K562 (cell line): ENCODE data around the gene TTC39C. TPM values are rescaled to one million over a fixed set of nuclear protein-coding genes. Genes with fewer than 3 reads are reported as not detected.

ENCODE experiments used
- ATAC-seq: fragments of 200-7000 bp; cut with Tn5 transposase; 3 replicates; pipeline ENCODE4 v1.9.1; 2020; ENCODE audit warnings: moderate library complexity
- BruUV-seq: library from RNA; stranded (reverse); fragments of 400-500 nt; replicated peaks from 2 replicates; lab custom pipeline; 2021; lab: Mats Ljungman, UMichigan
- CTCF ChIA-PET: fragments of 300-600 bp; formaldehyde crosslinking; extraction: SDS; loops from one replicate; lab custom pipeline; 2021; ENCODE audit warnings: low intra/inter-chr PET ratio; lab: Yijun Ruan, JAX
- POLR2A ChIA-PET: fragments of 300-600, 350-650 bp; sonication (Branson Sonifier 250); formaldehyde crosslinking; extraction: SDS; loops from one replicate; lab custom pipeline; 2021; ENCODE audit warnings: antibody characterized with exemption, inconsistent platforms; lab: Yijun Ruan, JAX
- DNase-seq, 4 experiments: peaks; one replicate each; pipeline versions ENCODE4 v3.0.0 to v3.0.0-alpha.2; 2011 to 2018; ENCODE audit warnings: low spot score in 3 of 4, mixed read lengths in 3 of 4; ENCODE audit errors: extremely low read depth in 1 of 4
- FAIRE-seq: peaks from 2 replicates; lab custom pipeline; 2011; peaks lifted over from hg19 to GRCh38; lab: Jason Lieb, UNC
- H2AFZ ChIP-seq: 2 replicates; pipeline ENCODE4 v1.6.0; 2011; ENCODE audit warnings: low read depth, low read length, control low read depth, inconsistent platforms
- H3K27ac ChIP-seq: fragments of 200-600 bp; 3 replicates; pipeline ENCODE4 v1.8.0; 2011; ENCODE audit warnings: low read depth, mild to moderate bottlenecking, control low read depth, inconsistent platforms, low read length, moderate library complexity, mixed read lengths; ENCODE audit errors: extremely low read depth
- H3K27me3 ChIP-seq, 2 experiments: fragments of 300-600 bp in 1 of 2; 2 replicates in 1 of 2; 3 replicates in 1 of 2; pipeline versions ENCODE4 v1.6.0 to v1.8.0; 2011; ENCODE audit warnings: inconsistent platforms in 2 of 2, low read length in 2 of 2, mild to moderate bottlenecking in 1 of 2, mixed read lengths in 1 of 2, moderate library complexity in 1 of 2; ENCODE audit not compliant: control insufficient read depth in 2 of 2, insufficient read depth in 2 of 2
- H3K36me3 ChIP-seq: fragments of 300-600 bp; 3 replicates; pipeline ENCODE4 v1.8.0; 2011; ENCODE audit warnings: mild to moderate bottlenecking, low read length, inconsistent platforms; ENCODE audit not compliant: control insufficient read depth, insufficient read depth
- H3K4me1 ChIP-seq, 2 experiments: fragments of 200-600 bp in 1 of 2; replicated peaks in 1 of 2; 2 replicates in 1 of 2; 3 replicates in 1 of 2; pipeline versions ENCODE4 v1.5.1 to v1.8.0; 2011; ENCODE audit warnings: inconsistent platforms in 2 of 2, low read length in 2 of 2, mild to moderate bottlenecking in 1 of 2, mixed read lengths in 1 of 2, moderate library complexity in 1 of 2; ENCODE audit not compliant: control insufficient read depth in 2 of 2, insufficient read depth in 2 of 2
- H3K4me2 ChIP-seq: 2 replicates; pipeline ENCODE4 v1.6.1; 2011; ENCODE audit warnings: low read length, control low read depth, inconsistent platforms, mixed read lengths; ENCODE audit not compliant: insufficient read depth
- H3K4me3 ChIP-seq: fragments of 200-600 bp; sonication (generic), shearing (Covaris generic); 2 replicates; pipeline ENCODE4 v1.5.1; 2016; ENCODE audit warnings: control low read depth, inconsistent platforms
- H3K79me2 ChIP-seq: fragments of 200-600 bp; 3 replicates; pipeline ENCODE4 v1.8.0; 2011; ENCODE audit warnings: low read length, inconsistent platforms; ENCODE audit not compliant: control insufficient read depth, insufficient read depth
- H3K9ac ChIP-seq, 2 experiments: 2 replicates each; pipeline versions ENCODE4 v1.6.0 to v1.6.1; 2011; ENCODE audit warnings: low read depth in 2 of 2, low read length in 2 of 2, control low read depth in 1 of 2, inconsistent platforms in 1 of 2, mild to moderate bottlenecking in 1 of 2, mixed read lengths in 1 of 2; ENCODE audit not compliant: insufficient read depth in 1 of 2
- H3K9me1 ChIP-seq: one replicate; pipeline ENCODE4 v1.6.0; 2011; ENCODE audit warnings: inconsistent platforms, mild to moderate bottlenecking, low read length, moderate library complexity; ENCODE audit not compliant: control insufficient read depth, insufficient read depth
- H3K9me3 ChIP-seq: replicated peaks from 2 replicates; pipeline ENCODE4 v1.5.1; 2011; ENCODE audit warnings: low read depth, low read length, inconsistent platforms; ENCODE audit not compliant: control insufficient read depth, insufficient read depth
- H4K20me1 ChIP-seq: replicated peaks from 2 replicates; pipeline ENCODE4 v1.6.1; 2011; ENCODE audit warnings: low read length, inconsistent platforms, mixed read lengths; ENCODE audit not compliant: control insufficient read depth, insufficient read depth
- HDAC2 ChIP-seq: fragments of 450-650 bp; IDR thresholded peaks from 2 replicates; pipeline ENCODE4 v1.6.1; 2016; ENCODE audit warnings: mild to moderate bottlenecking
- HEY1 ChIP-seq: fragments of 250-450 bp; sonication (Bioruptor Pico); IDR thresholded peaks from 2 replicates; pipeline ENCODE4 v1.5.0; 2020; ENCODE audit warnings: mild to moderate bottlenecking, moderate library complexity, borderline replicate concordance
- POLR3G ChIP-seq: IDR thresholded peaks from 2 replicates; pipeline ENCODE4 v1.6.1; 2011; ENCODE audit not compliant: insufficient read length, insufficient replicate concordance; ENCODE audit errors: extremely low read depth
- SMARCC2 ChIP-seq: fragments of 450-650 bp; IDR thresholded peaks from 2 replicates; pipeline ENCODE4 v1.6.1; 2017; ENCODE audit warnings: antibody characterized with exemption, moderate library complexity, mild to moderate bottlenecking, low read depth
- ZNF561 ChIP-seq: fragments of 450-650 bp; formaldehyde crosslinking; conservative IDR thresholded peaks from 2 replicates; pipeline ENCODE4 v1.4.0; 2020; ENCODE audit warnings: mild to moderate bottlenecking, moderate library complexity
- WGBS: fragments of 100-300 bp; shearing (Covaris generic); methylation state at CpG from one replicate; pipeline ENCODE4 v1.1.6; 2016; ENCODE audit warnings: low coverage, mixed read lengths; ENCODE audit not compliant: insufficient coverage; ENCODE audit errors: missing lambda C conversion rate; 5-methylcytosine and 5-hydroxymethylcytosine counted together
- in situ Hi-C: fragments of 300-500 bp; cut with MboI; formaldehyde crosslinking; loops from 4 replicates; pipeline ENCODE4 v1.15.0; 2018; ENCODE audit warnings: inconsistent platforms, mixed read lengths
- intact Hi-C: fragments of 100-400 bp; cut with micrococcal nuclease; formaldehyde crosslinking; loops from 2 replicates; pipeline ENCODE4 v1.14.2; 2022
- polyA plus RNA-seq, 8 experiments: library from polyadenylated mRNA; depleted of rRNA in 4 of 8; stranded (reverse) in 5 of 8; unstranded in 3 of 8; fragments of >200 nt; fragmentation: Nextera tagmentation in 2 of 8; fragmentation: Illumina TruSeq in 1 of 8; extraction: Ambion mirVana in 2 of 8; extraction: Trizol in 1 of 8; gene quantifications; 2 replicates each; pipeline versions ENCODE4 v1.2.1 to v1.2.3, GENCODE V29; 2011 to 2014; ENCODE audit warnings: inconsistent platforms in 1 of 8, missing spikeins in 1 of 8
- total RNA-seq, 7 experiments: library from RNA; depleted of rRNA in 6 of 7; stranded (reverse); fragments of >200 nt in 6 of 7; fragmentation: Illumina TruSeq in 2 of 7; extraction: Trizol in 2 of 7; gene quantifications; 2 replicates each; pipeline versions ENCODE4 v1.2.1 to v1.2.3, GENCODE V29; 2011 to 2021; ENCODE audit warnings: low replicate concordance in 1 of 7
- TF ChIP-seq, protein P1 (sequence below): fragments of 250-450 bp; sonication (Bioruptor Pico); IDR thresholded peaks from 2 replicates; pipeline ENCODE4 v1.4.0; 2020; ENCODE audit warnings: mild to moderate bottlenecking, moderate library complexity
- TF ChIP-seq, protein P2 (sequence below): fragments of 450-650 bp; formaldehyde crosslinking; IDR thresholded peaks from 2 replicates; pipeline ENCODE4 v1.4.0; 2022; ENCODE audit warnings: missing genetic modification characterization
- TF ChIP-seq, protein P3 (sequence below): fragments of 250-450 bp; sonication (Bioruptor Pico); IDR thresholded peaks from 2 replicates; pipeline ENCODE4 v1.4.0; 2020; ENCODE audit warnings: borderline replicate concordance
- TF ChIP-seq, protein P4 (sequence below), 2 experiments: IDR thresholded peaks in 1 of 2; conservative IDR thresholded peaks in 1 of 2; 2 replicates each; pipeline ENCODE4 v1.6.1; 2016; ENCODE audit warnings: low read depth in 2 of 2, mild to moderate bottlenecking in 1 of 2, missing compliant biosample characterization in 1 of 2, missing genetic modification characterization in 1 of 2, moderate library complexity in 1 of 2
- TF ChIP-seq, protein P5 (sequence below), 3 experiments: IDR thresholded peaks in 2 of 3; conservative IDR thresholded peaks in 1 of 3; 2 replicates each; pipeline ENCODE4 v1.5.1; 2011 to 2012; ENCODE audit warnings: low read length in 3 of 3, mild to moderate bottlenecking in 3 of 3, control low read depth in 2 of 3, improper control_type of control experiment in 1 of 3, inconsistent platforms in 1 of 3, low read depth in 1 of 3, mixed read lengths in 1 of 3, moderate library complexity in 1 of 3; ENCODE audit not compliant: insufficient read depth in 2 of 3

Gene TTC39C
- total and polyA plus RNA-seq, 9 of the 15 experiments (the other 6 are each of a cell fraction or from before 2014, with no cell fraction given), result 0.01 to 0.58 (median 0.18) TPM; not detected in 5

DNA sequence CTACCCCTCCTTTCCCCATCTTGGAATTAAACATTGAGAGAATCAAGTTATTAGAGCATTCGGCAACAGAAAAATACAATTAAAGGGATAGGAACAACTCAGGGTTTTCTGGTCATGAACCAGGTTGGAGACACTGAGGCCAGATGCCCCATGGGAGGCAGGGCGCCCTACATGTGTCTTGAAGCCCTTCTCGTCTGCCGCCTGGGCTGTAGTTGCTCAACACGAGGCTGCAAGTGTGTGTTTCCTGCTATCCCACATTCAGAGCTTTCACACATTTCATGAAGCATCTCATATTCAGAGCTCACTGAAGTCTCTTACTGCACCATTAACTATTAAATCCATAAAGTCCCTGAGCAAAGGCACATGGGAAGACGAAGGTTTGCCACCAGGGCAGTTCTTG, 28.8 kb downstream of the TTC39C start:
- ATAC-seq (no peak), FAIRE-seq (no peak), DNase-seq (no peak)
- in situ Hi-C loops (no loop called here), intact Hi-C loops (no loop called here)
- ChIA-PET POLR2A (interaction anchor here (1.1 kb wide), 1 partner anchor 32 kb away, joined by 3 read pairs; no protein-coding TSS in a partner anchor), CTCF (no interaction called here)
- Histone ChIP-seq H3K9me1 (no peaks in the 10 kb centered on the region), H3K9ac (no peak overlapping the region), H4K20me1 (no peaks in the 10 kb centered on the region), H3K4me2 (no peak overlapping the region), H2AFZ (no peak overlapping the region), H3K9me3 (no peaks in the 10 kb centered on the region), H3K4me3 (no peak overlapping the region), H3K79me2 (no peaks in the 10 kb centered on the region), H3K27me3 (peaks cover 2 to 15% of the 10 kb centered on the region in 2 experiments; a peak in 3 of 5 replicates), H3K36me3 (no peaks in the 10 kb centered on the region), H3K27ac (no peak overlapping the region), H3K4me1 (no peaks in the 10 kb centered on the region)
- no TSS peak for BruUV-seq
- WGBS, result 4% methylated on average over 6 of the region's 6 CpGs
- TF ChIP-seq, protein P1, sequence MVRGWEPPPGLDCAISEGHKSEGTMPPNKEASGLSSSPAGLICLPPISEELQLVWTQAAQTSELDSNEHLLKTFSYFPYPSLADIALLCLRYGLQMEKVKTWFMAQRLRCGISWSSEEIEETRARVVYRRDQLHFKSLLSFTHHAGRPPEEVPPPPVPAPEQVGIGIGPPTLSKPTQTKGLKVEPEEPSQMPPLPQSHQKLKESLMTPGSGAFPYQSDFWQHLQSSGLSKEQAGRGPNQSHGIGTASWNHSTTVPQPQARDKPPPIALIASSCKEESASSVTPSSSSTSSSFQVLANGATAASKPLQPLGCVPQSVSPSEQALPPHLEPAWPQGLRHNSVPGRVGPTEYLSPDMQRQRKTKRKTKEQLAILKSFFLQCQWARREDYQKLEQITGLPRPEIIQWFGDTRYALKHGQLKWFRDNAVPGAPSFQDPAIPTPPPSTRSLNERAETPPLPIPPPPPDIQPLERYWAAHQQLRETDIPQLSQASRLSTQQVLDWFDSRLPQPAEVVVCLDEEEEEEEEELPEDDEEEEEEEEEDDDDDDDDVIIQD, result no peak
- TF ChIP-seq, protein P2, sequence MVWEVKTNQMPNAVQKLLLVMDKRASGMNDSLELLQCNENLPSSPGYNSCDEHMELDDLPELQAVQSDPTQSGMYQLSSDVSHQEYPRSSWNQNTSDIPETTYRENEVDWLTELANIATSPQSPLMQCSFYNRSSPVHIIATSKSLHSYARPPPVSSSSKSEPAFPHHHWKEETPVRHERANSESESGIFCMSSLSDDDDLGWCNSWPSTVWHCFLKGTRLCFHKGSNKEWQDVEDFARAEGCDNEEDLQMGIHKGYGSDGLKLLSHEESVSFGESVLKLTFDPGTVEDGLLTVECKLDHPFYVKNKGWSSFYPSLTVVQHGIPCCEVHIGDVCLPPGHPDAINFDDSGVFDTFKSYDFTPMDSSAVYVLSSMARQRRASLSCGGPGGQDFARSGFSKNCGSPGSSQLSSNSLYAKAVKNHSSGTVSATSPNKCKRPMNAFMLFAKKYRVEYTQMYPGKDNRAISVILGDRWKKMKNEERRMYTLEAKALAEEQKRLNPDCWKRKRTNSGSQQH (CRISPR knock-in tag), result no peak
- TF ChIP-seq HEY1 (no peak), ZNF561 (CRISPR knock-in tag) (no peak), POLR3G (no peak), HDAC2 (no peak), SMARCC2 (no peak)
- TF ChIP-seq, protein P3, sequence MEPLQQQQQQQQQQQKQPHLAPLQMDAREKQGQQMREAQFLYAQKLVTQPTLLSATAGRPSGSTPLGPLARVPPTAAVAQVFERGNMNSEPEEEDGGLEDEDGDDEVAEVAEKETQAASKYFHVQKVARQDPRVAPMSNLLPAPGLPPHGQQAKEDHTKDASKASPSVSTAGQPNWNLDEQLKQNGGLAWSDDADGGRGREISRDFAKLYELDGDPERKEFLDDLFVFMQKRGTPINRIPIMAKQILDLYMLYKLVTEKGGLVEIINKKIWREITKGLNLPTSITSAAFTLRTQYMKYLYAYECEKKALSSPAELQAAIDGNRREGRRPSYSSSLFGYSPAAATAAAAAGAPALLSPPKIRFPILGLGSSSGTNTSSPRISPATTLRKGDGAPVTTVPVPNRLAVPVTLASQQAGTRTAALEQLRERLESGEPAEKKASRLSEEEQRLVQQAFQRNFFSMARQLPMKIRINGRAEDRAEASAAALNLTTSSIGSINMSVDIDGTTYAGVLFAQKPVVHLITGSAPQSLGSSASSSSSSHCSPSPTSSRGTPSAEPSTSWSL (CRISPR knock-in tag), result no peak
- TF ChIP-seq, protein P4, sequence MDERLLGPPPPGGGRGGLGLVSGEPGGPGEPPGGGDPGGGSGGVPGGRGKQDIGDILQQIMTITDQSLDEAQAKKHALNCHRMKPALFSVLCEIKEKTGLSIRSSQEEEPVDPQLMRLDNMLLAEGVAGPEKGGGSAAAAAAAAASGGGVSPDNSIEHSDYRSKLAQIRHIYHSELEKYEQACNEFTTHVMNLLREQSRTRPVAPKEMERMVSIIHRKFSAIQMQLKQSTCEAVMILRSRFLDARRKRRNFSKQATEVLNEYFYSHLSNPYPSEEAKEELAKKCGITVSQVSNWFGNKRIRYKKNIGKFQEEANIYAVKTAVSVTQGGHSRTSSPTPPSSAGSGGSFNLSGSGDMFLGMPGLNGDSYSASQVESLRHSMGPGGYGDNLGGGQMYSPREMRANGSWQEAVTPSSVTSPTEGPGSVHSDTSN (CRISPR knock-in tag; IDR thresholded peaks at IDR 0.05; ENCODE audit: low read depth), result no peak
- TF ChIP-seq, protein P4 (tag; conservative IDR thresholded peaks at IDR 0.05; ENCODE audit: low read depth), result no peak
- TF ChIP-seq, protein P5, sequence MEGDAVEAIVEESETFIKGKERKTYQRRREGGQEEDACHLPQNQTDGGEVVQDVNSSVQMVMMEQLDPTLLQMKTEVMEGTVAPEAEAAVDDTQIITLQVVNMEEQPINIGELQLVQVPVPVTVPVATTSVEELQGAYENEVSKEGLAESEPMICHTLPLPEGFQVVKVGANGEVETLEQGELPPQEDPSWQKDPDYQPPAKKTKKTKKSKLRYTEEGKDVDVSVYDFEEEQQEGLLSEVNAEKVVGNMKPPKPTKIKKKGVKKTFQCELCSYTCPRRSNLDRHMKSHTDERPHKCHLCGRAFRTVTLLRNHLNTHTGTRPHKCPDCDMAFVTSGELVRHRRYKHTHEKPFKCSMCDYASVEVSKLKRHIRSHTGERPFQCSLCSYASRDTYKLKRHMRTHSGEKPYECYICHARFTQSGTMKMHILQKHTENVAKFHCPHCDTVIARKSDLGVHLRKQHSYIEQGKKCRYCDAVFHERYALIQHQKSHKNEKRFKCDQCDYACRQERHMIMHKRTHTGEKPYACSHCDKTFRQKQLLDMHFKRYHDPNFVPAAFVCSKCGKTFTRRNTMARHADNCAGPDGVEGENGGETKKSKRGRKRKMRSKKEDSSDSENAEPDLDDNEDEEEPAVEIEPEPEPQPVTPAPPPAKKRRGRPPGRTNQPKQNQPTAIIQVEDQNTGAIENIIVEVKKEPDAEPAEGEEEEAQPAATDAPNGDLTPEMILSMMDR (IDR thresholded peaks at IDR 0.05 in 2 of 3, conservative IDR thresholded peaks at IDR 0.05 in 1 of 3; ENCODE audit: insufficient read depth in 2 of 3, low read depth in 1 of 3, low read length in 3 of 3), result no peak
